Naive B cell (primary cell): ENCODE results near the gene IL1R1. TPM values are rescaled to one million over a fixed set of nuclear protein-coding genes. Genes with fewer than 3 reads are reported as not detected.
"Not testable (repeated sequence)": the region's sequence is repeated elsewhere in the genome, so short reads cannot be mapped to it uniquely, and the experiment has no call there.

Source experiments
- ATAC-seq, 2 donors: fragments of 150-1000 bp; cut with Tn5 transposase; 2 replicates each; pipeline ENCODE4 v1.10.0; 2021; ENCODE audit warnings: low read depth in 2 of 2, mild to moderate bottlenecking in 2 of 2, moderate library complexity in 2 of 2
- DNase-seq: peaks from one replicate; pipeline ENCODE4 v3.0.0; 2022
- H3K27ac Mint-ChIP-seq, 6 donors: one replicate each; pipeline ENCODE4 v1.8.0; 2020 to 2022; ENCODE audit warnings: mild to moderate bottlenecking in 6 of 6, mixed read lengths in 6 of 6, moderate library complexity in 5 of 6, inconsistent platforms in 2 of 6
- H3K27me3 Mint-ChIP-seq, 3 donors: one replicate each; pipeline ENCODE4 v1.8.0; 2021 to 2022; ENCODE audit warnings: mixed read lengths in 3 of 3, mild to moderate bottlenecking in 1 of 3
- H3K36me3 Mint-ChIP-seq, 2 donors: one replicate each; pipeline ENCODE4 v1.8.0; 2020 to 2022; ENCODE audit warnings: mixed read lengths in 2 of 2, inconsistent platforms in 1 of 2, mild to moderate bottlenecking in 1 of 2
- H3K4me1 Mint-ChIP-seq, 3 donors: one replicate each; pipeline ENCODE4 v1.8.0; 2020 to 2022; ENCODE audit warnings: mixed read lengths in 3 of 3, inconsistent platforms in 1 of 3, mild to moderate bottlenecking in 1 of 3, moderate library complexity in 1 of 3
- H3K4me3 Mint-ChIP-seq, 8 donors: one replicate each; pipeline ENCODE4 v1.8.0; 2020 to 2022; ENCODE audit warnings: mild to moderate bottlenecking in 8 of 8, mixed read lengths in 8 of 8, moderate library complexity in 8 of 8, inconsistent platforms in 2 of 8
- H3K9me3 Mint-ChIP-seq, 7 donors: one replicate each; pipeline ENCODE4 v1.8.0; 2020 to 2022; ENCODE audit warnings: mixed read lengths in 7 of 7, mild to moderate bottlenecking in 5 of 7, inconsistent platforms in 2 of 7, moderate library complexity in 1 of 7
- polyA plus RNA-seq, 6 donors: library from polyadenylated mRNA; unstranded; fragments of 300-500 nt; fragmentation: Illumina TruSeq; gene quantifications; one replicate each; pipeline ENCODE4 v1.2.3, GENCODE V29; 2021; ENCODE audit warnings: low read depth in 6 of 6

IL1R1 gene
- polyA plus RNA-seq, 6 donors from 2014 or later = 0.29 TPM; not detected in 5

- peaks cover 0 to 38% (median 32%) of the 10 kb centered on the region in 3 donors for H3K27me3 Mint-ChIP-seq
- no peaks in the 10 kb centered on the region for H3K4me1 Mint-ChIP-seq
- ATAC-seq = no peak
- H3K9me3 Mint-ChIP-seq = peaks cover 0 to 6% (median 0%) of the 10 kb centered on the region in 7 donors
- no peak overlapping the region for H3K27ac Mint-ChIP-seq
- no peaks in the 10 kb centered on the region for H3K36me3 Mint-ChIP-seq
- H3K4me3 Mint-ChIP-seq = no peak overlapping the region
- no peak for DNase-seq
Observed at GRCh38 chr2:102114851-102115497, 27.6 kb upstream of the IL1R1 start.

DNA sequence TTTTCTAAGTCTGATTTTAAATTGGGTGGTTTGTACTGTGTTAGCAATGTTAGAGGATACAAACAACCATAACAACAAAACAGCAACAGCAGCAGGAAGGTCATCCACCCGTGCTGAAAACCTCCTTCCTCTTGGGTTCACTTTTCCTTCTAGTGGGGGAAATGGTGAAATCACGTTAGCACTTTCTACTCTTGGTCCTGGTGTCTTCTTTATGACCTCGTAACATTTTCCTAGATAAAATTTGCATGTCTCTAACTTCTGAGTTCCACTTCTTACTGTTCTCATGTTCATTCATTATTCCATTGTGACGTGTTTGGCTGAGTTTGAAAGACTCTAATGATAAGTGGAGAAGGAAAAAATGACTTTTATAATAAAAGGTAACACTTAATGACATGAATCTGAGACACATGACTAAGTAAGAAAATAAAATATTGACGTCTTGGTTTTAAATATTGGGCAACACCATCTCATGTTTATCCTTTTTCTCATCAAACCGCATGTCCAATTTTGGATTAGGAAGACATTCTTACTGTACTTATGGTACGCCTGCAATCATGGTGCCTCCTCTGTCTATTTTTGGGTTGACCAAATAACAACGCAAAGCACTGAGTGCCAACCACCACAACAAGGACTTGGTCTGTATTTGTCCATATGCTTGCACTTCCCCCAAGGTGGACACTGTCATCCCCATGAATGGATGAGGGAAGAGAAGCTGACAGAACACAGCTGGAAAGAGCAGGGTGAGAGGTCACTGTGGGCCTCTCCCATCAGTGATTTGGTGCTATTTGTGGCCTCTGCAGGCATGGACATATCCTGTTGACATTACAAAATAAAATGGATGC lies 25.7 kb upstream of the IL1R1 start:
- peaks cover 0 to 42% (median 27%) of the 10 kb centered on the region in 3 donors for H3K27me3 Mint-ChIP-seq
- DNase-seq (no peak), ATAC-seq (no peak)
- H3K9me3 Mint-ChIP-seq = peaks cover 0 to 6% (median 0%) of the 10 kb centered on the region in 7 donors
- no peak overlapping the region for H3K27ac Mint-ChIP-seq
- H3K4me1 Mint-ChIP-seq = no peaks in the 10 kb centered on the region
- H3K4me3 Mint-ChIP-seq = no peak overlapping the region
- no peaks in the 10 kb centered on the region for H3K36me3 Mint-ChIP-seq

GRCh38 chr2:102117472-102117858 lies 25.1 kb upstream of the IL1R1 start:
- no peak for ATAC-seq
- H3K9me3 Mint-ChIP-seq = peaks cover 0 to 6% (median 0%) of the 10 kb centered on the region in 7 donors
- no peak for DNase-seq
- H3K4me3 Mint-ChIP-seq = no peak overlapping the region
- H3K27ac Mint-ChIP-seq = no peak overlapping the region
- H3K4me1 Mint-ChIP-seq = no peaks in the 10 kb centered on the region
- no peaks in the 10 kb centered on the region for H3K36me3 Mint-ChIP-seq
- peaks cover 0 to 36% (median 21%) of the 10 kb centered on the region in 3 donors for H3K27me3 Mint-ChIP-seq

DNA sequence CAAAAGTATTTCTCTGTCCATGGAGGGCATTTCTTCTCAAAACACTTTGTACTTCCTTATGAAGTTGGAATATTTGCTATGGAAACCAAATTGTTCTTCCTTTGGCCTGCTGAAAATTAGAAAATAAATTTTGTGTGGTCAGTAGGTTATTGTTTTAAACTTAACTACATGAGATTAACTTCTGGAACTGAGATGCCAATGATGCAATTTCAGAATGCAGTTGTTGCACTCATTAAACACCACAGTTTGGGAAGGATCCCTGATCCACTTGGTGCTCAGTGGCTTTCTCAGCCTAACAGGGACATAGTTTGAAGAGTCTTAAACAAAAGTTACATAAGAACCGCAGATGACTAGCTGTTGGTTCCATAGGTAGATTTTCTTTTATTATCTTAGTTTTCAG lies 23.3 kb upstream of the IL1R1 start:
- H3K9me3 Mint-ChIP-seq = peaks cover 0 to 6% (median 0%) of the 10 kb centered on the region in 7 donors
- no peak overlapping the region for H3K4me3 Mint-ChIP-seq

GRCh38 chr2:102120261-102120660 lies 22.3 kb upstream of the IL1R1 start:
- peaks cover 7 to 34% (median 31%) of the 10 kb centered on the region in 3 donors for H3K27me3 Mint-ChIP-seq
- H3K36me3 Mint-ChIP-seq = no peaks in the 10 kb centered on the region
- ATAC-seq (no peak), DNase-seq (no peak)
- no peaks in the 10 kb centered on the region for H3K4me1 Mint-ChIP-seq
- H3K9me3 Mint-ChIP-seq = peaks cover 0 to 6% (median 0%) of the 10 kb centered on the region in 7 donors
- no peak overlapping the region for H3K27ac Mint-ChIP-seq
- no peak overlapping the region for H3K4me3 Mint-ChIP-seq

More for the DNA sequence above, 23.3 kb upstream of the IL1R1 start:
- ATAC-seq (no peak), DNase-seq (no peak)
- Mint-ChIP-seq H3K4me1 (no peaks in the 10 kb centered on the region), H3K27me3 (peaks cover 3 to 35% (median 29%) of the 10 kb centered on the region in 3 donors), H3K27ac (no peak overlapping the region), H3K36me3 (no peaks in the 10 kb centered on the region)

- ATAC-seq = no peak
- Mint-ChIP-seq H3K27me3 (peaks cover 12 to 34% (median 27%) of the 10 kb centered on the region in 3 donors), H3K4me3 (no peak overlapping the region), H3K36me3 (no peaks in the 10 kb centered on the region), H3K9me3 (peaks cover 0 to under 1% (median 0%) of the 10 kb centered on the region in 7 donors), H3K27ac (no peak overlapping the region), H3K4me1 (no peaks in the 10 kb centered on the region)
- DNase-seq = no peak
Observed at GRCh38 chr2:102120701-102121159, 21.8 kb upstream of the IL1R1 start.

GRCh38 chr2:102122115-102122514 lies 20.4 kb upstream of the IL1R1 start:
- Mint-ChIP-seq H3K4me3 (no peak overlapping the region), H3K27ac (no peak overlapping the region), H3K36me3 (no peaks in the 10 kb centered on the region), H3K27me3 (peaks cover 12 to 36% (median 29%) of the 10 kb centered on the region in 3 donors), H3K4me1 (no peaks in the 10 kb centered on the region), H3K9me3 (peaks cover 0 to 2% (median 0%) of the 10 kb centered on the region in 7 donors)
- DNase-seq (no peak), ATAC-seq (no peak)

- Mint-ChIP-seq H3K9me3 (peaks cover 0 to 4% (median 0%) of the 10 kb centered on the region in 7 donors), H3K27ac (no peak overlapping the region), H3K27me3 (peaks cover 13 to 39% (median 37%) of the 10 kb centered on the region in 3 donors), H3K4me3 (no peak overlapping the region), H3K4me1 (no peaks in the 10 kb centered on the region), H3K36me3 (no peaks in the 10 kb centered on the region)
- DNase-seq (no peak), ATAC-seq (no peak)
Observed at GRCh38 chr2:102122909-102123308, 19.6 kb upstream of the IL1R1 start.

- H3K36me3 Mint-ChIP-seq, H3K4me1 Mint-ChIP-seq, H3K27ac Mint-ChIP-seq, H3K4me3 Mint-ChIP-seq, DNase-seq, ATAC-seq, H3K9me3 Mint-ChIP-seq: not testable (repeated sequence)
- peaks cover 15 to 37% (median 32%) of the 10 kb centered on the region in 3 donors for H3K27me3 Mint-ChIP-seq
Observed at GRCh38 chr2:102124421-102124820, 18.1 kb upstream of the IL1R1 start.

DNA sequence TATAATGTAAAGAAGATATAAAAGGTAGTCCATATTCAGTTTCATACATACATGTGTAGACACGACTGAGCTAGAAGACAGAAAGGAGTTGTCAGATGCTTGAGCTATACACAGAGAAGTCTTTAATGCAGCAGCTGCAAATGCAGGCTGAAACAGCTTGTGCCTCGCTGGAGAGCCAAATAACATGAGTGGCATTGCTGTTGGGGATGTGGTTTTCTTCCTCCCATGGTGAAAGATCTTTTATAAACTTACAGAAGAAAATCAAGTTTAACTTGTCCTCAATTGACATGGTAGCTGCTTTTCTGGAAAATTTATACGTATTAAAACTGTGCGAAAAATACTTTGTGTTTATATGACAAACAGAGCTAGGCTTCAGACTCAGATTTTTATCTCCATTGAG lies 16.4 kb upstream of the IL1R1 start:
- Mint-ChIP-seq H3K4me3 (no peak overlapping the region), H3K36me3 (peaks cover 0 to 3% of the 10 kb centered on the region in 2 donors), H3K9me3 (peaks cover 0 to 6% (median 2%) of the 10 kb centered on the region in 7 donors), H3K27me3 (peaks cover 15 to 36% (median 25%) of the 10 kb centered on the region in 3 donors), H3K27ac (no peak overlapping the region), H3K4me1 (no peaks in the 10 kb centered on the region)
- ATAC-seq (no peak), DNase-seq (no peak)

DNA sequence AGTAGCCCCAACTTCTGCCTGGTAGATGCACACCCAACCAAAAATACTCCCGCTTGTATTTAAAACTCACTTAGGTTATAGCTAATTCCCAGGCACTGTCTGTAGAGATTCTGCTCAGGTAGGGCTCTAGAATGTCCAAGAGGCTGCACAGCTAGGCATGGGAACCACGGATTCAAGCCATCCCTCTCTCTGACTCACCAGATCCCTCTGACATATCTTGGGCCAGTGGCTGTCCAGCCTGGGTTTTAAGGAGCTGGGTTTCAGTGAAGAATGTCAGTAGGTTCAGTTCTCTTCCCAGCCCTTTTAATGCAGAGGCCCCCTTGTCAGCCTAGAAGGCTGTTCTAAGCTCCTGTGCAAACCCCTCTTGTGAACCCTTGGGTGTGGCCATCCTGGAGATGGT lies 15.9 kb upstream of the IL1R1 start:
- no peak for DNase-seq
- Mint-ChIP-seq H3K27me3 (peaks cover 19 to 36% (median 25%) of the 10 kb centered on the region in 3 donors), H3K9me3 (peaks cover 4 to 11% (median 6%) of the 10 kb centered on the region in 7 donors), H3K4me3 (no peak overlapping the region), H3K4me1 (no peaks in the 10 kb centered on the region), H3K27ac (no peak overlapping the region), H3K36me3 (peaks cover 0 to 8% of the 10 kb centered on the region in 2 donors)
- ATAC-seq = no peak

DNA sequence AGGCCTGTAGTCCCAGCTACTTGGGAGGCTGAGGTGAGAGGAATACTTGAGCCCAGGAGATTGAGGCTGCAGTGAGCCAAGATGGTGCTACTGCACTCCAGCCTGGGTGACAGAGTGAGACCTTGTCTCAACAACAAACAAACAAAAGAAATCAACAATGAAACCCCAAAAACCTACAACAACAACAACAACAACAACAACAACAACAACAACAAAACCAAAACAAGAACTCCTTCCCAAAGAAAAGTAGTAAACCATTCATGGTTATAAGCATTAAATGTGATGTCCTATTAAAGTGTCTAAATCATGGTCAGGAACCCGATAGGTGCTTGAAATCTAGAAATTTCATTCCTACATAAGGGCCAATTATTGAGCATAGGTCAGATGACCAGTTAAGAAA lies 13.5 kb upstream of the IL1R1 start:
- Mint-ChIP-seq H3K4me1 (no peaks in the 10 kb centered on the region), H3K27ac (no peak overlapping the region), H3K36me3 (peaks cover 0 to 10% of the 10 kb centered on the region in 2 donors), H3K4me3 (no peak overlapping the region), H3K27me3 (peaks cover 15 to 29% (median 26%) of the 10 kb centered on the region in 3 donors), H3K9me3 (peaks cover 4 to 11% (median 7%) of the 10 kb centered on the region in 7 donors)
- ATAC-seq (no peak), DNase-seq (no peak)

GRCh38 chr2:102129951-102130646 lies 12.4 kb upstream of the IL1R1 start:
- H3K9me3 Mint-ChIP-seq = peaks cover 4 to 11% (median 7%) of the 10 kb centered on the region in 7 donors
- H3K36me3 Mint-ChIP-seq = peaks cover 0 to 10% of the 10 kb centered on the region in 2 donors
- DNase-seq (no peak), ATAC-seq (no peak)
- H3K4me3 Mint-ChIP-seq = no peak overlapping the region
- H3K27ac Mint-ChIP-seq = no peak overlapping the region
- peaks cover 13 to 26% (median 24%) of the 10 kb centered on the region in 3 donors for H3K27me3 Mint-ChIP-seq
- no peaks in the 10 kb centered on the region for H3K4me1 Mint-ChIP-seq
